GM10248 (cell line): ENCODE results near the gene CACNA1H.
"Not testable (repeated sequence)": the region's sequence is repeated elsewhere in the genome, so short reads cannot be mapped to it uniquely, and the experiment has no call there.

Experiments used
- CTCF ChIA-PET: fragments of 300-600 bp; sonication (Branson Sonifier 250); formaldehyde crosslinking; extraction: SDS; loops from one replicate; lab custom pipeline; 2021; ENCODE audit warnings: antibody characterized with exemption; lab: Yijun Ruan, JAX
- POLR2A ChIA-PET: fragments of 350-650 bp; sonication (Branson Sonifier 250); formaldehyde crosslinking; extraction: SDS; loops from one replicate; lab custom pipeline; 2020; ENCODE audit warnings: antibody characterized with exemption; lab: Yijun Ruan, JAX
- DNase-seq: peaks from one replicate; pipeline ENCODE4 v3.0.0; 2012; ENCODE audit errors: extremely low spot score
- CTCF ChIP-seq: IDR thresholded peaks from 2 replicates; pipeline ENCODE4 v1.5.1; 2012; ENCODE audit warnings: mild to moderate bottlenecking, low read depth; ENCODE audit errors: extremely low read depth, missing control alignments, control extremely low read depth

The CACNA1H gene

GRCh38 chr16:1182950-1183907 lies 30.3 kb downstream of the CACNA1H start:
- TF ChIP-seq CTCF: no peak
- no peak for DNase-seq
- ChIA-PET POLR2A (no interaction called here), CTCF (no interaction called here)

DNA sequence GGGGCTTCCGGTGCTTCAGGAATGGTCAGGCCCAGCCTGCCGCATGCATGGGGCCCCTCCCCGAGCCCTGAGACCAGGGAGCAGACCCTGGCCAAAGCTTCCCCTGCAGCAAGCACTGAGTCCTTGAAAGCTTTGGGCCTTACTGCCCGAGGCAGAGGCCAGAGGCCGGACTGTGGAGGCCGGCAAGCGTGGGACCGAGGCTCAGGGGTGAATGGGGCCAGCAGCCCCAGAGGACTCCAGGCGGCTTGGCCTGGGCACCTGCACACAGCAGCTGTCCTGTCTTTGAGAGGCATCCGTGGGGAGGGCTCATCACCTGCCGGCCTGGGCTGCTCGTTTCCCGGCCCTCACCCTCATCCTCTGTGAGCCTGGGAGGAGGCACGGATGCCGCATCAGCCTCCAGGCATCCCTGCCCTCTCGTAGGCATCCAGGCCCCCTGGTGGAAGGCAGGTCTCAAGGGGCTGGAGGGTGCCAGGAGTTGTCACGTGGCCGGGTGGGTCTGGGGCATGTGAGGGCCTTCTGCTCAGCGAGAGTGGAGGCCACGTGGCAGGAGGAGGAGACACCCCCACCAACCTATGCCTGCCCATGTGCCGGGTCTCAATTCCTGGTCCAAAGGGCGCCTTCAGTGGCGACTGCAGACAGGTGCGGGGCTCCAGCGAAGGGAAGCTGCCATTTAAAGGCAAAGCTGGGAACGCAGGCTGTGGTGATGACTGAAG lies 31.4 kb downstream of the CACNA1H start:
- DNase-seq: no peak
- ChIA-PET CTCF (no interaction called here), POLR2A (no interaction called here)
- TF ChIP-seq CTCF: no peak

DNA sequence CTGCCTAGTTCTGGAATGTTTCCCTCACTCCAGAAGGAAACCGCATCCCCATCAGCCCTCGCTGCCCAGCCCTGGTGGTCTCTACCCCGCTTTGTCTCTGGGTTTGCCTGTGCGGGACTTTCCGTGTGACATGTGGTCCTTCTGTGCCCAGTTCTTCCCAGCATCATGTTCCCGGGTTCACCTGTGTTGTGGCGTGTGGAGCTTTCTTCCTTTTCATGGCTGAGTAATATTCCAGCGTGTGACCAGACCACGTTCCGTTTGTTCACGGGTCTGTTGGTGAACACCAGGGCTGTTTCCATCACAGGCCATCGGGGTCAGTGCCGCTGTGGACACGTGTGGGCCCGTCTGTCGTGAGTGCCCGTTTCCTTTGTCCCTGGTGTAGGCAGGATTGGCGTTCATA lies 32.1 kb downstream of the CACNA1H start:
- TF ChIP-seq CTCF: no peak
- ChIA-PET POLR2A (no interaction called here), CTCF (no interaction called here)
- DNase-seq: no peak

DNA sequence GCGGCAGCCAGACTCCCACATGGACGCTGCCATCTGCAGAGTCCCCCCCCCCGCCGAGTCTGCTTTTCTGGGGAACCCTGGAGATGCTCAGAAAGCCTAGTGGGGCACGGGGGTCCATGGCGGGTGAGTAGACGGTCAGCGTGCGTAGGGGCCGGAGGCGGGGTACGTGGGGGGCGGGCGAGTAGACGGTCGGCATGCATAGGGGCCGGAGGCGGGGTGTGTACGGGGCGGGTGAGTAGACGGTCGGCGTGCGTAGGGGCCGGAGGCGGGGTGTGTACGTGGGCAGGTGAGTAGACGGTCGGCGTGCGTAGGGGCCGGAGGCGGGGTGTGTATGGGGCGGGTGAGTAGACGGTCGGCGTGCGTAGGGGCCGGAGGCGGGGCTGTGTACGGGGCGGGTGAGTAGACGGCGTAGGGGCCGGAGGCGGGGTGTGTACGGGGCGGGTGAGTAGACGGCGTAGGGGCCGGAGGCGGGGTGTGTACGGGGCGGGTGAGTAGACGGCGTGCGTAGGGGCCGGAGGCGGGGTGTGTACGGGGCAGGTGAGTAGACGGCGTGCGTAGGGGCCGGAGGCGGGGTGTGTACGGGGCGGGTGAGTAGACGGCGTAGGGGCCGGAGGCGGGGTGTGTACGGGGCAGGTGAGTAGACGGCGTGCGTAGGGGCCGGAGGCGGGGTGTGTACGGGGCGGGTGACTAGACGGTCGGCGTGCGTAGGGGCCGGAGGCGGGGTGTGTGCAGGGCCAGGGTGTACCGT lies 32.7 kb downstream of the CACNA1H start:
- CTCF ChIA-PET, DNase-seq: not testable (repeated sequence)

GRCh38 chr16:1188432-1189189 lies 35.7 kb downstream of the CACNA1H start:
- TF ChIP-seq CTCF: no peak
- DNase-seq: peak; percentile 75
- ChIA-PET CTCF (no interaction called here), POLR2A (no interaction called here)

More for the DNA sequence above, 32.7 kb downstream of the CACNA1H start:
- POLR2A ChIA-PET: not testable (repeated sequence)

GRCh38 chr16:1189455-1189854 lies 36.5 kb downstream of the CACNA1H start:
- CTCF ChIA-PET: no interaction called here

GRCh38 chr16:1190789-1191188 lies 37.9 kb downstream of the CACNA1H start:
- CTCF ChIA-PET, POLR2A ChIA-PET, DNase-seq: not testable (repeated sequence)

More at GRCh38 chr16:1189455-1189854, 36.5 kb downstream of the CACNA1H start:
- DNase-seq: no peak
- TF ChIP-seq CTCF: no peak
- POLR2A ChIA-PET: no interaction called here
